Ishikawa (cell line): Measurements from ENCODE around the gene POU2F1.

Experiments
- CEBPB ChIP-seq: IDR thresholded peaks from 2 replicates; pipeline ENCODE4 v1.6.1; 2012
- CREB1 ChIP-seq: IDR thresholded peaks from 2 replicates; pipeline ENCODE4 v1.6.1; 2012; ENCODE audit warnings: low read depth
- EGR1 ChIP-seq: IDR thresholded peaks from 2 replicates; pipeline ENCODE4 v1.6.1; 2012
- EP300 ChIP-seq: IDR thresholded peaks from 2 replicates; pipeline ENCODE4 v1.6.1; 2012; ENCODE audit warnings: borderline replicate concordance
- FOXM1 ChIP-seq: IDR thresholded peaks from 2 replicates; pipeline ENCODE4 v1.6.1; 2012; ENCODE audit warnings: low read depth, borderline replicate concordance
- NFIC ChIP-seq: IDR thresholded peaks from 2 replicates; pipeline ENCODE4 v1.6.1; 2012
- RAD21 ChIP-seq: IDR thresholded peaks from 2 replicates; pipeline ENCODE4 v1.6.1; 2012; ENCODE audit warnings: low read depth
- TAF1 ChIP-seq: IDR thresholded peaks from 2 replicates; pipeline ENCODE4 v1.6.1; 2012; ENCODE audit warnings: low read depth, mild to moderate bottlenecking
- TCF12 ChIP-seq: IDR thresholded peaks from 2 replicates; pipeline ENCODE4 v1.6.1; 2012; ENCODE audit warnings: low read depth
- TEAD4 ChIP-seq: IDR thresholded peaks from 2 replicates; pipeline ENCODE4 v1.6.1; 2012
- YY1 ChIP-seq: IDR thresholded peaks from 2 replicates; pipeline ENCODE4 v1.6.1; 2012; ENCODE audit warnings: low read depth
- ZBTB7A ChIP-seq: IDR thresholded peaks from 2 replicates; pipeline ENCODE4 v1.6.1; 2012; ENCODE audit warnings: low read depth
- TF ChIP-seq, protein P1 (sequence below): IDR thresholded peaks from 2 replicates; pipeline ENCODE4 v1.6.1; 2012; ENCODE audit warnings: low read depth, mild to moderate bottlenecking
- TF ChIP-seq, protein P2 (sequence below): IDR thresholded peaks from 2 replicates; pipeline ENCODE4 v1.6.1; 2012
- TF ChIP-seq, protein P3 (sequence below): IDR thresholded peaks from 2 replicates; pipeline ENCODE4 v1.6.1; 2012

POU2F1 gene

DNA sequence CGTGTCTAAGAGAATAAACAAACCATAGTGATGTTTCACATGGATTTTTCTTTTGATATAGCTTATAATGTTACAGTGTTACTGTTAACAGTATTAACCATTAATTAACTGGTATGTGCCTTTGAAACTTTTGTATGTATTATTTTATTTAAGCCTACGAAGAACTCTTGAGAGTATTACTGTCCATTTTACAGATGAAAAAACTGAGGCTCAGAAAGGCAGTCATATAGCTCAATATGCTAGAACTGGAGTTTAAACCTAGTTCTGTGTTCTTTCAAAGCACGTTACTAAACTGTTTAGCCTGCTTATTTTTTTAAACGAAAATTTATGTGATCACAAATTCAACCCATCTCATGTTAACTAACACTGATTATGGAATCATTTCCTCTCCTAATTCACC is 83.5 kb downstream of the POU2F1 start:
- no peak for TF ChIP-seq EP300
- TF ChIP-seq CEBPB = no peak

DNA sequence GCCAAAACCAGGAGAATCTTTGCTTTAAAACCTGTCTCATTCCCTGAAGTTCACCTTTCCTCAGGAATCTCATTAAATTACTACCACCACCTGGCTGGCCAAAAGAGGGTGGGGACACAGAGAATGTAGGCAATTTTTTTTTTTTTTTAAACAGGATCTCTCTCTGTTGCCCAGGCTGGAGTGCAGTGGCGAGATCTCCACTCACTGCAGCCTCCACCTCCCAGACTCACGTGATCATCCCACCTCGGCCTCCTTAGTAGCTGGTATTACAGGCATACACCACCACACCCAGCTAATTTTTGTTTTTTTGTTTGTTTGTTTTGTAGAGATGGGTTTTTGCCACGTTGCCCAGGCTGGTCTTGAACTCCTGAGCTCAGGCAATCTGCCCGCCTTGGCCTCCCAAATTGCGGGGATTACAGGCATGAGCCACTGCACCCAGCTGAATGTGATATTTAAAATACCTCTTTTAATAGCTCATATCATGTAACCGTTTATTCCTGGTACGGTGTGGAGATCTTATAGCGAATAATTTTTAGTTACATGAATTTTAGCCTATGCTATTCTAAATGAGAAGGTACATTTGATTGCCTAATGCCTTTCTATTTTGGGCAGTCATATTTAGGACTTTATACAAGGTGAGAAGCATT is 84.5 kb downstream of the POU2F1 start:
- TF ChIP-seq TEAD4 = no peak
- TF ChIP-seq, protein P1, sequence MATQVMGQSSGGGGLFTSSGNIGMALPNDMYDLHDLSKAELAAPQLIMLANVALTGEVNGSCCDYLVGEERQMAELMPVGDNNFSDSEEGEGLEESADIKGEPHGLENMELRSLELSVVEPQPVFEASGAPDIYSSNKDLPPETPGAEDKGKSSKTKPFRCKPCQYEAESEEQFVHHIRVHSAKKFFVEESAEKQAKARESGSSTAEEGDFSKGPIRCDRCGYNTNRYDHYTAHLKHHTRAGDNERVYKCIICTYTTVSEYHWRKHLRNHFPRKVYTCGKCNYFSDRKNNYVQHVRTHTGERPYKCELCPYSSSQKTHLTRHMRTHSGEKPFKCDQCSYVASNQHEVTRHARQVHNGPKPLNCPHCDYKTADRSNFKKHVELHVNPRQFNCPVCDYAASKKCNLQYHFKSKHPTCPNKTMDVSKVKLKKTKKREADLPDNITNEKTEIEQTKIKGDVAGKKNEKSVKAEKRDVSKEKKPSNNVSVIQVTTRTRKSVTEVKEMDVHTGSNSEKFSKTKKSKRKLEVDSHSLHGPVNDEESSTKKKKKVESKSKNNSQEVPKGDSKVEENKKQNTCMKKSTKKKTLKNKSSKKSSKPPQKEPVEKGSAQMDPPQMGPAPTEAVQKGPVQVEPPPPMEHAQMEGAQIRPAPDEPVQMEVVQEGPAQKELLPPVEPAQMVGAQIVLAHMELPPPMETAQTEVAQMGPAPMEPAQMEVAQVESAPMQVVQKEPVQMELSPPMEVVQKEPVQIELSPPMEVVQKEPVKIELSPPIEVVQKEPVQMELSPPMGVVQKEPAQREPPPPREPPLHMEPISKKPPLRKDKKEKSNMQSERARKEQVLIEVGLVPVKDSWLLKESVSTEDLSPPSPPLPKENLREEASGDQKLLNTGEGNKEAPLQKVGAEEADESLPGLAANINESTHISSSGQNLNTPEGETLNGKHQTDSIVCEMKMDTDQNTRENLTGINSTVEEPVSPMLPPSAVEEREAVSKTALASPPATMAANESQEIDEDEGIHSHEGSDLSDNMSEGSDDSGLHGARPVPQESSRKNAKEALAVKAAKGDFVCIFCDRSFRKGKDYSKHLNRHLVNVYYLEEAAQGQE = no peak
- TF ChIP-seq, protein P2, sequence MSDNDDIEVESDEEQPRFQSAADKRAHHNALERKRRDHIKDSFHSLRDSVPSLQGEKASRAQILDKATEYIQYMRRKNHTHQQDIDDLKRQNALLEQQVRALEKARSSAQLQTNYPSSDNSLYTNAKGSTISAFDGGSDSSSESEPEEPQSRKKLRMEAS = no peak
- TF ChIP-seq, protein P3, sequence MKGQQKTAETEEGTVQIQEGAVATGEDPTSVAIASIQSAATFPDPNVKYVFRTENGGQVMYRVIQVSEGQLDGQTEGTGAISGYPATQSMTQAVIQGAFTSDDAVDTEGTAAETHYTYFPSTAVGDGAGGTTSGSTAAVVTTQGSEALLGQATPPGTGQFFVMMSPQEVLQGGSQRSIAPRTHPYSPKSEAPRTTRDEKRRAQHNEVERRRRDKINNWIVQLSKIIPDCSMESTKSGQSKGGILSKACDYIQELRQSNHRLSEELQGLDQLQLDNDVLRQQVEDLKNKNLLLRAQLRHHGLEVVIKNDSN = no peak
- no peak for TF ChIP-seq TAF1
- TF ChIP-seq YY1 = no peak
- no peak for TF ChIP-seq EGR1
- TF ChIP-seq ZBTB7A = no peak
- no peak for TF ChIP-seq NFIC

DNA sequence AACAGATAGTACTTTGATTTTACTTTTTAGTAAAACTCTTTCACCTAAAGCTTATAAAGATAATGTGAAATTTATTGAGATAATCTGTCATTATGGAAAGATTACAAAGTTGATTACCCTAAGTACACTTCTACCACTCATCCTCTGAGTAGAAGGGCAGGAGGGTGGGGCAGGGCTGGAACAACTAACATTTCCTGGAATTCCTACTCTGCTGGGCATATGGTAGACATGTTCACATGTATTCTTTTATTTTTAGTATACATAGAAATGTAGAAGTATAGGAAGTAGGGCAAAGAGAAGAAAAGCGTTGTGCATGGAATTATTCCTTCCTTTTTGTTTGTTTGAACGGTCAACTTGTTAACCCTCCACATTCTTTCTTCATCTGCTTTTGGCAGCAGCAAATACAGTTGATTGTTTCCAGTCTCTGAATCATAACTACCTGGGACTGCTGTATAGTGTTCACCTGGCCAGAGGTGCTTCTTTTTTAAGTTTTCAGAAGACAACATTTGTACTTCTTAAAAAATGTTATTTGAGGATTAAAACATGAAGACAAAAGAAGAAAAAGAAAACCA is 85.1 kb downstream of the POU2F1 start:
- TF ChIP-seq, protein P2 = no peak
- TF ChIP-seq NFIC (no peak), TCF12 (no peak), YY1 (no peak), RAD21 (no peak), CREB1 (no peak), ZBTB7A (no peak)
- TF ChIP-seq, protein P1 = no peak
- TF ChIP-seq, protein P3 = no peak

DNA sequence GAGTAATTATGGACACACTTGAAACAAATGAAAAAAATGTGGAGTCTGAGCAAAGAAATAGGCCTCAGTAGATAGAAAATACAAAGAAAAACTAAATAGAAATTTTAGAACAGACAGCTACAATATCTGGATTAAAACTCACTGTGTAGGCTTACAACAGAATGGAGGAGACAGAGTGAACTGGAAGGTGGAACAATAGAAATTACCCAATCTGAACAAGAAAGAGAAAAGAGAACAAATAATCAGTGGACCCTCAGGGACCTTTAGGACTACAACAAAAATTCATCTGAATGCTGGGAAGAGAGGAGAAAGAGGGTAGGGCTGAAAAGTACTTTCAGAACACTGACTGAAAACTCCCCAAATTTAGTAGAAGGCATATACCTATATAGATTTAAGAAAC is 90.0 kb downstream of the POU2F1 start:
- TF ChIP-seq, protein P1 = no peak
- TF ChIP-seq EP300 = no peak
- no peak for TF ChIP-seq CEBPB
- TF ChIP-seq NFIC = no peak

DNA sequence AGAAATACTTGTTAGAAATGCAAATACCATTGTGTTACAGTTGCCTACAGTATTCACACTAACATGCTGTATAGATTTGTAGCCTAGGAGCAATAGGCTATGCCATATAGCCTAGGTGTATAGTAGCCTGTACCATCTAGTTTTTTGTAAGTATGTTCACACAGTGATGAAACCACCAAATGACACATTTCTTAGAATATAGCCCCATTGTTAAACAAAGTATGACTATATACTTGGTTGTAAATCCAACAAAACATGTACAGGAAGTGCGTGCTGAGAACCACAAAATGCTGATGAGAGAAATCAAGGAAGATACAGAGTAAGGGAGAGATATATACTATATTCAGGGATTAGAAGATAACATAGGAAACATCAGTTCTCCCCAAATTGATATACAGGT is 92.2 kb downstream of the POU2F1 start:
- TF ChIP-seq, protein P1 = no peak
- no peak for TF ChIP-seq CEBPB
- TF ChIP-seq YY1 = no peak
- TF ChIP-seq FOXM1 = no peak
- TF ChIP-seq, protein P3 = no peak
